GM18951 (cell line): Measurements from ENCODE around the gene PDE5A.

Experiments
- POLR2A ChIP-seq: IDR thresholded peaks from 4 replicates; pipeline ENCODE4 v1.6.1; 2011; ENCODE audit warnings: mild to moderate bottlenecking; ENCODE audit not compliant: insufficient read length, insufficient read depth; ENCODE audit errors: extremely low read depth
- in situ Hi-C: fragments of 300-500 bp; cut with MboI; formaldehyde crosslinking; loops from one replicate; pipeline ENCODE4 v1.12.0; 2022; ENCODE audit warnings: low sequenced_read_pairs, mixed read lengths, inconsistent platforms; ENCODE audit not compliant: unreplicated experiment

The PDE5A gene

DNA sequence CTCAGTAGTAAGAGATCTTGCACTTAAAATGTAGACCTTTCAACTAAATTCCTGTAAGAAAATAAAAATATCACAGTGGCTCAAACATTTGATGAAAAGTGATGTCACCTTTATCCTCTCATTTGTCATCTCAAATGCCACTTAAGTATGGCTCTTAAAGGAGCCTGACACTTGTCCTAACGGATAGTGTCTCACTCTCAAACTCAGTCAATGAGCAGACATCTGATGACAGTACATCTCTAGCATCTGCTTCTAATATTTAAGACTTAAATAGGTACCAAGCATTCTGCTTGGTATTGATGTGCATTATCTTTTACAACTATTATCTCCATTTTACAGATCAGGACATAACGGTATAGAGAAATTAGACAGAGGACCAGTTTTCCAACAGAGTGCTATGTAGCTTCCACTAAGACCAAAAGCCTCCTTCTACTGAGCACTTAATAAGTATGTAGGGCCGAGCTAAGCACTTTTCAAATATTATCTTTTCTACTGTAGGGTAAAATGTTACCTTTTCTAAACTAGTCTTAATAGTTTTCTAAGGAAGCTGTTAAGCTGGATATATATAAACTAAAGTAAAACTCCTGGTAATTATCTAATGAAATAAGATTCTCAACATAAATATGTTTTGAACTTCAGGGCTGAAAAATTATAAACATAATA lies 110.2 kb downstream of the PDE5A start:
- in situ Hi-C loops, result no loop called here
- TF ChIP-seq POLR2A, result no peak

GRCh38 chr4:119517361-119518229 lies 111.0 kb downstream of the PDE5A start:
- in situ Hi-C loops, result no loop called here
- no peak for TF ChIP-seq POLR2A

DNA sequence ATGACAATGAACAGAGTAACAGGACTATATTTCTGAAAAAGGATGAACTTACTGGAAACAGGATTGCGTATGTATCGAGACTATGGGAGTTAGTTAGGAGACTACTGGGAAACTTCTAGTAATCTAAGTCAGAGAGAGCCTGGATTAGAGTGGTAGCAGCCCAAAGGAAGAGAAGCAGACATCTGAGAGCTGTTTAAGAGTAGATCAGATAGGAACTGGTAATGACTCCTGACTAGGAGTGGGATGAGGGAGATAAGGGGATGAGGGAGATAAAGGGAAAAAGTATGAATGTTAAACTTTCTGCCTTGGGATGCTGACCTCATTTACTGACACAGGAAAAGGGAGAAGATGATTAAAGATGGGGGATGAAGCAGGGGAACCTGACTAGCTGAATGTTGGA lies 116.2 kb downstream of the PDE5A start:
- in situ Hi-C loops, result no loop called here
- TF ChIP-seq POLR2A, result no peak

DNA sequence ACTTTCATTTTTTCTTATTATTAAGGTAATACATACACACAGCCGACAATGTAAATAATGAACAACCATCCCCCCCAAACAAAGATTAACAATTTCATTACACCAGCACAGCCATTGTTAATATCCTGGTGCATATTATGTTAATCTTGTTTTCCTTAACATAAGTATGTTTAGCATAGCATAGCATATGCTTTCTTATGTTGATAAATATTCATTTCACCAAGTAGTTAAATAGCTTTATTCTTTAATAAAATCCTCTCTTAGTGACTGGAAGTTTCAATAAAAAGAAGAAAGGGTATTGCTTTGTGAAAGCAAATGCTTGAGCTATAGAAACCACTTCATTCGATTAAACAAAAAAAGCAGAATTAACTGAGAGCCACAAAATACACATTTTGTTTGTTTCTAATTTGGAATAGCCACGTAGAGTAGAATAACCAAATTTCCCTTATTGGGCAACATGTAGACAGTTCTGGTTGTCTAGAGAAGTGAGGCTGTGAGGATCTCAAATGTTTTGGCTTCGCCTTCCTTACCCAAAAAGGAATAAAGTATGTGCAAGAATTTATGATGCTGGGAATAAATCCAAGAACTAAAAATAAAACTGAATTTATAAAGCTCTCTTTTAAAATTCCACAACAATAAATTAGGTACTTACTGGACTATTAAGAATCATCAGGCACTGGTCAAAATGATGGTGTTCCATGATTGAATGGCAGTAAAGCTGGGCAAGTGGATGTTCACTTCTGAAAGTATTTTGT lies 118.0 kb downstream of the PDE5A start:
- TF ChIP-seq POLR2A, result no peak
- in situ Hi-C loops, result no loop called here

DNA sequence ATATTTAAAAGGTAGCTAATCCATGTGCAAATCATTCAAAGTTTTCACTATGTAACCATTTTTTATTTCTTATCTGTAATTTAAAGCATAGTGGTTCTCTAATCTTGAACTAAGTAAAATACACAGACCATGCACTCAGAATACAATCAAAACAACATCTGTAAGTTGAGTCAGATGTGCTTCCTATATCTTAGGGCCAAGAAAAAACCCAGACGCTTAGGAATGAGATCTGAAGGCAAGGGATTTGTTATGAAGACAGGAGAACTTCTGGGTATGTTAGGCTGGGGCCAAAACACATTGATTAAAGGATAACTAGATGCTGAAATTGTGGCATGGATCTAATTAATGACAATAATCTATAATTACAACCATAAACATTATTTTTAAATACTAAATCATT lies 120.3 kb downstream of the PDE5A start:
- in situ Hi-C loops, result no loop called here
- no peak for TF ChIP-seq POLR2A

- TF ChIP-seq POLR2A, result no peak
- in situ Hi-C loops, result no loop called here
Measured at GRCh38 chr4:119506806-119507205, 121.8 kb downstream of the PDE5A start.

DNA sequence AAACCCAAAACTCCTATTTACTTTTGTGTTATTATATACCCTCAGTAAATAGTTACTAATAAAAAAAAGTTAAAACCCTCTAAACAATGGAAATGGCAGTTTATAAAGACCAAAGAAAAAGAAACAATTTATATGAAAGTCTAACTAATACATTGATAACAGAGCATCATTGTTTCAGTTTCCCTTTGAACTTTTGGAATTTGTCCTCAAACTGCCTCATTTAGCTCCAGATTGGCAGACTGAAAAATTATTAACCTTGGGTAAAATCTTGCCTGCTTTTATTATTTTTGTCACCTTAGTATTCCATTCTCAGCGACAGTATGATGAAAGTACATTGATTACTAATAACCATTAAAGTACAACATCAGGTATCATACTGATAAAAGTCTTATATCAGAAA lies 124.0 kb downstream of the PDE5A start:
- no peak for TF ChIP-seq POLR2A
- in situ Hi-C loops, result no loop called here

- in situ Hi-C loops, result no loop called here
- TF ChIP-seq POLR2A, result no peak
Measured at GRCh38 chr4:119501740-119502139, 126.9 kb downstream of the PDE5A start.

GRCh38 chr4:119498527-119498926 lies 130.1 kb downstream of the PDE5A start:
- no peak for TF ChIP-seq POLR2A
- in situ Hi-C loops, result loop anchor here (25.0 kb wide), 1 partner anchor 461 kb away; no protein-coding TSS in a partner anchor

- no peak for TF ChIP-seq POLR2A
- in situ Hi-C loops, result loop anchor here (25.0 kb wide), 1 partner anchor 457 kb away; no protein-coding TSS in a partner anchor
Measured at GRCh38 chr4:119493886-119494285, 134.7 kb downstream of the PDE5A start.

- no peak for TF ChIP-seq POLR2A
- in situ Hi-C loops, result loop anchor here (25.0 kb wide), 1 partner anchor 456 kb away; no protein-coding TSS in a partner anchor
Measured at GRCh38 chr4:119493419-119493818, 135.2 kb downstream of the PDE5A start.

DNA sequence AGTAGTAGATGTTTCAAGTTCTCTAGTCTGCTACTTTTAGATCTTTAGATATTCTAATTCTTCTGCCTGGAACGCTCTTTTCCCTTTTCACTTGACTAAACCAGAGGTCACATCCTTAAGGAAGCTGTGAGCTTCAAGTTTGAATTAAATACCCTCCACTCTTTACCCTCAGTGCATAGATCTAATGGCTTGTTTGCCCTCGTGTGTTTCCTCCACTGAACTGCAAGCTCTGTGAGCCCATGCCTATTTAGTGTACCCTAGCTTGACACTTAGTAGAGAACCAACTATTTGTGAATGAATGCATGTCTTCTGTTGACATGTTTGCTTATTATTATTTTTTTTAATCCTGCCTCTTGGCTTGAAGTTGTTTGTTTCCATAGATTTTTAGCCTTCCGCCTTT lies 138.3 kb downstream of the PDE5A start:
- in situ Hi-C loops, result loop anchor here (25.0 kb wide), 1 partner anchor 453 kb away; no protein-coding TSS in a partner anchor

DNA sequence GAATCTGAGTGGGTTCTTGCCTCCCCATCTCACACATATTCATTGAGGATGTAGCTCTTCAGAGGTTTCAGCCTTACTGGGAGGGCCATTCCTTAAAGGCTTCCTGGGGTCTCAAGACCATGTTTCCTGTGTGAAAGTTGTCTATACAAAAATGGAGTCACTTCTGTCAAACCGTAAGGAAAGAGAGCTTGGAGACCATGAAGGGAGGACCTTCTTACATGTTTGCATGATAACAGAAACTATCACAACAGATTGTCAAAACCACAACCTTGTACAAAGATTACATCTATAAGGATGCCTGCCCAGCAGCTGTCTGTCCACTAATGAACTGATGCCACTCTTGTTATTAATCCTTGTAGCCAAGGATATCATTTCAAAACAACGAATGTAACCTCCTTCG lies 139.3 kb downstream of the PDE5A start:
- in situ Hi-C loops, result loop anchor here (25.0 kb wide), 1 partner anchor 452 kb away; no protein-coding TSS in a partner anchor
- no peak for TF ChIP-seq POLR2A

More for the DNA sequence above, 138.3 kb downstream of the PDE5A start:
- TF ChIP-seq POLR2A, result no peak
